H9 (cell line): Measurements from ENCODE around the gene TPP2. TPM values are rescaled to one million over a fixed set of nuclear protein-coding genes. Genes with fewer than 3 reads are reported as not detected.

Experiments
- DNase-seq: peaks from one replicate; pipeline ENCODE4 v3.0.0-alpha.2; 2017
- H2AFZ ChIP-seq: one replicate; pipeline ENCODE4 v1.6.1; 2013; ENCODE audit warnings: mild to moderate bottlenecking, low read length, control low read depth, moderate library complexity
- H2AK5ac ChIP-seq: 2 replicates; pipeline ENCODE4 v1.6.1; 2013; ENCODE audit warnings: low read length, control low read depth, mixed read lengths; ENCODE audit not compliant: insufficient read length
- H2BK120ac ChIP-seq: one replicate; pipeline ENCODE4 v1.6.1; 2013; ENCODE audit warnings: low read depth, mild to moderate bottlenecking, low read length, control low read depth, inconsistent platforms; ENCODE audit not compliant: poor library complexity, severe bottlenecking
- H2BK12ac ChIP-seq: 2 replicates; pipeline ENCODE4 v1.6.1; 2013; ENCODE audit warnings: low read length, control low read depth, mixed read lengths, low read depth; ENCODE audit not compliant: insufficient read length
- H2BK15ac ChIP-seq: 2 replicates; pipeline ENCODE4 v1.6.1; 2013; ENCODE audit warnings: low read depth, low read length, control low read depth
- H2BK20ac ChIP-seq: one replicate; pipeline ENCODE4 v1.6.1; 2013; ENCODE audit warnings: low read depth, mild to moderate bottlenecking, low read length, control low read depth, inconsistent platforms; ENCODE audit not compliant: poor library complexity, severe bottlenecking
- H2BK5ac ChIP-seq: 2 replicates; pipeline ENCODE4 v1.6.1; 2013; ENCODE audit warnings: low read length, control low read depth, mixed read lengths; ENCODE audit not compliant: insufficient read length
- H3K14ac ChIP-seq: 2 replicates; pipeline ENCODE4 v1.6.1; 2013; ENCODE audit warnings: low read length, control low read depth; ENCODE audit not compliant: insufficient read depth
- H3K18ac ChIP-seq: 2 replicates; pipeline ENCODE4 v1.6.1; 2013; ENCODE audit warnings: low read depth, mild to moderate bottlenecking, mixed read lengths, low read length, control low read depth; ENCODE audit not compliant: insufficient read length
- H3K23ac ChIP-seq: 2 replicates; pipeline ENCODE4 v1.6.1; 2013; ENCODE audit warnings: low read length, control low read depth, mixed read lengths, low read depth; ENCODE audit not compliant: insufficient read length
- H3K23me2 ChIP-seq: 2 replicates; pipeline ENCODE4 v1.6.1; 2013; ENCODE audit warnings: low read depth, mild to moderate bottlenecking, mixed read lengths, low read length, control low read depth; ENCODE audit not compliant: insufficient read length, poor library complexity, severe bottlenecking
- H3K27ac ChIP-seq: 2 replicates; pipeline ENCODE4 v1.5.1; 2013; ENCODE audit warnings: low read length, control low read depth, mixed read lengths, low read depth; ENCODE audit not compliant: insufficient read length
- H3K27me3 ChIP-seq: 2 replicates; pipeline ENCODE4 v1.6.1; 2013; ENCODE audit warnings: low read length, control low read depth, inconsistent platforms; ENCODE audit not compliant: insufficient read depth
- H3K4ac ChIP-seq: 2 replicates; pipeline ENCODE4 v1.6.1; 2013; ENCODE audit warnings: low read depth, mild to moderate bottlenecking, control low read depth, inconsistent platforms, low read length, moderate library complexity
- H3K4me1 ChIP-seq: 2 replicates; pipeline ENCODE4 v1.6.1; 2013; ENCODE audit warnings: low read length, control low read depth, inconsistent platforms; ENCODE audit not compliant: insufficient read depth
- H3K4me2 ChIP-seq: 2 replicates; pipeline ENCODE4 v1.6.1; 2013; ENCODE audit warnings: low read length, control low read depth, mixed read lengths; ENCODE audit not compliant: insufficient read length, insufficient read depth
- H3K56ac ChIP-seq: 2 replicates; pipeline ENCODE4 v1.6.1; 2013; ENCODE audit warnings: low read depth, mild to moderate bottlenecking, mixed read lengths, low read length, control low read depth; ENCODE audit not compliant: insufficient read length
- H3K79me1 ChIP-seq: 2 replicates; pipeline ENCODE4 v1.6.1; 2013; ENCODE audit warnings: low read depth, mild to moderate bottlenecking, moderate library complexity, low read length, control low read depth, inconsistent platforms; ENCODE audit not compliant: insufficient read depth, poor library complexity, severe bottlenecking
- H3K79me2 ChIP-seq: 2 replicates; pipeline ENCODE4 v1.6.1; 2013; ENCODE audit warnings: low read length, control low read depth, inconsistent platforms; ENCODE audit not compliant: insufficient read depth
- H3K9ac ChIP-seq: 2 replicates; pipeline ENCODE4 v1.6.1; 2013; ENCODE audit warnings: low read length, control low read depth, mixed read lengths; ENCODE audit not compliant: insufficient read length; ENCODE audit errors: extremely low read depth
- H3K9me3 ChIP-seq: one replicate; pipeline ENCODE4 v1.6.1; 2013; ENCODE audit warnings: low read depth, low read length, inconsistent platforms; ENCODE audit not compliant: control insufficient read depth
- H3T11ph ChIP-seq: one replicate; pipeline ENCODE4 v1.6.1; 2013; ENCODE audit warnings: mild to moderate bottlenecking, low read length, control low read depth, inconsistent platforms
- H4K20me1 ChIP-seq: one replicate; pipeline ENCODE4 v1.6.1; 2013; ENCODE audit not compliant: control insufficient read depth, insufficient read length, insufficient read depth
- H4K5ac ChIP-seq: 2 replicates; pipeline ENCODE4 v1.6.1; 2013; ENCODE audit warnings: low read depth, mild to moderate bottlenecking, mixed read lengths, low read length, control low read depth; ENCODE audit not compliant: insufficient read length
- H4K8ac ChIP-seq: replicated peaks from 2 replicates; pipeline ENCODE4 v1.6.1; 2013; ENCODE audit warnings: low read length, control low read depth, mixed read lengths, low read depth; ENCODE audit not compliant: insufficient read length
- H4K91ac ChIP-seq: 2 replicates; pipeline ENCODE4 v1.6.1; 2013; ENCODE audit warnings: low read depth, mild to moderate bottlenecking, moderate library complexity, mixed read lengths, low read length, control low read depth; ENCODE audit not compliant: insufficient read length
- H3K27ac Mint-ChIP-seq, 3 experiments: 2 replicates in 2 of 3; 3 replicates in 1 of 3; pipeline ENCODE4 v1.8.0; 2020 to 2021; ENCODE audit warnings: mixed read lengths in 3 of 3, mild to moderate bottlenecking in 1 of 3, moderate library complexity in 1 of 3
- H3K27me3 Mint-ChIP-seq: 2 replicates; pipeline ENCODE4 v1.8.0; 2021; ENCODE audit warnings: low read depth, mild to moderate bottlenecking, moderate library complexity, mixed read lengths
- H3K36me3 Mint-ChIP-seq, 3 experiments: 2 replicates in 2 of 3; 3 replicates in 1 of 3; pipeline ENCODE4 v1.8.0; 2020 to 2021; ENCODE audit warnings: low read depth in 3 of 3, mixed read lengths in 3 of 3; ENCODE audit not compliant: insufficient read depth in 1 of 3
- H3K4me1 Mint-ChIP-seq, 2 experiments: 2 replicates each; pipeline ENCODE4 v1.8.0; 2020; ENCODE audit warnings: mixed read lengths in 2 of 2
- H3K4me3 Mint-ChIP-seq, 2 experiments: 2 replicates in 1 of 2; 3 replicates in 1 of 2; pipeline ENCODE4 v1.8.0; 2020 to 2021; ENCODE audit warnings: mild to moderate bottlenecking in 2 of 2, mixed read lengths in 2 of 2, moderate library complexity in 1 of 2
- H3K9me3 Mint-ChIP-seq, 2 experiments: 2 replicates in 1 of 2; 3 replicates in 1 of 2; pipeline ENCODE4 v1.8.0; 2020; ENCODE audit warnings: mild to moderate bottlenecking in 2 of 2, mixed read lengths in 2 of 2, moderate library complexity in 1 of 2
- CTCF ChIP-seq: fragments of 200-600 bp; sonication (generic); conservative IDR thresholded peaks from 3 replicates; pipeline ENCODE4 v1.8.0; 2021; ENCODE audit warnings: antibody characterized with exemption, mild to moderate bottlenecking
- WGBS: extraction: QIAGEN DNeasy Blood & Tissue Kit; methylation state at CpG from one replicate; pipeline ENCODE4 v1.1.7; 2013; ENCODE audit warnings: missing lambda C conversion rate, low lambda C conversion rate, mixed read lengths; ENCODE audit not compliant: insufficient read length; ENCODE audit errors: extremely low coverage; 5-methylcytosine and 5-hydroxymethylcytosine counted together
- total RNA-seq: library from RNA; stranded (reverse); gene quantifications from 2 replicates; pipeline ENCODE4 v1.2.1, GENCODE V29; 2021

The TPP2 gene
- total RNA-seq, 1 experiment from 2014 or later = 63.5 TPM

GRCh38 chr13:102586615-102587014 is 10.2 kb upstream of the TPP2 start:
- H3T11ph ChIP-seq = no peak overlapping the region
- H3K9me3 ChIP-seq = no peaks in the 10 kb centered on the region
- H2BK5ac ChIP-seq = no peak overlapping the region
- no peaks in the 10 kb centered on the region; the same call in 1 of the 2 replicates for H3K27me3 Mint-ChIP-seq
- H3K18ac ChIP-seq = no peak overlapping the region
- no peak overlapping the region for H2BK20ac ChIP-seq
- H2AK5ac ChIP-seq = no peak overlapping the region
- H3K14ac ChIP-seq = no peak overlapping the region
- H4K91ac ChIP-seq = no peak overlapping the region
- H3K36me3 Mint-ChIP-seq = no peaks in the 10 kb centered on the region
- H3K27ac ChIP-seq = no peak overlapping the region
- H3K27ac Mint-ChIP-seq = no peak overlapping the region
- no peak overlapping the region for H3K4me3 Mint-ChIP-seq
- H3K79me2 ChIP-seq = no peaks in the 10 kb centered on the region
- no peak for TF ChIP-seq CTCF
- no peak overlapping the region for H3K23ac ChIP-seq
- no peak overlapping the region for H2AFZ ChIP-seq
- H2BK15ac ChIP-seq = no peak overlapping the region
- H3K27me3 ChIP-seq = no peaks in the 10 kb centered on the region
- no peak overlapping the region for H3K4ac ChIP-seq
- H4K8ac ChIP-seq = no peak overlapping the region
- H4K5ac ChIP-seq = no peak overlapping the region
- no CpG with 5 or more reads among the region's 3 CpGs for WGBS
- no peak overlapping the region for H3K9ac ChIP-seq
- H2BK12ac ChIP-seq = no peak overlapping the region
- H3K4me1 Mint-ChIP-seq = peaks cover 0 to 7% of the 10 kb centered on the region in 2 experiments; a peak in 2 of 4 replicates
- no peaks in the 10 kb centered on the region for H4K20me1 ChIP-seq
- H3K4me1 ChIP-seq = no peaks in the 10 kb centered on the region
- DNase-seq = no peak
- H3K56ac ChIP-seq = no peak overlapping the region
- no peak overlapping the region for H2BK120ac ChIP-seq
- H3K23me2 ChIP-seq = no peaks in the 10 kb centered on the region
- H3K9me3 Mint-ChIP-seq = no peaks in the 10 kb centered on the region
- H3K4me2 ChIP-seq = no peak overlapping the region
- H3K79me1 ChIP-seq = no peaks in the 10 kb centered on the region
